GM19193 (cell line): ENCODE data around the gene NAT8L.

Experiments
- POLR2A ChIP-seq: IDR thresholded peaks from 4 replicates; pipeline ENCODE4 v1.6.1; 2011; ENCODE audit not compliant: insufficient read depth, insufficient read length; ENCODE audit errors: extremely low read depth

NAT8L gene

DNA sequence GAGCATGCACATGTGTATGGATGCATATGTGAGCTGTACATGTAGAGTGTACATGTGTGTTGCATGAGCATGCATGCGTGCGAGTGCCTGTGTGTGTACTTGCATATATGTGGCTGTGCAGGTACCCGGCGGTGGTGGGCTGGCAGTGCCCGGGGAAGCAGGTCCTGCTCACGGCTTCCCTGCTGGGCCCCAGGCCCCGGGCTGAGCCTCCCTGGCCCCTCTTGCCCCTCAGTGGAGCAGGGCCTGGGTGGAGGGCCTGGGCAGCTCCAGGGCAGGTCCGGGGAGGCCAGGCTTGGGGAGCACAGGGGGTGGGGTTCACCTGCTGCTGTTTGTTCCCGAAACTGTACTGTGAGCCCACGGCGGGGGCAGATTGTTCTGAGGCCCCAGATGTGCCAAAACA is 9.4 kb downstream of the NAT8L start:
- TF ChIP-seq POLR2A, result no peak

DNA sequence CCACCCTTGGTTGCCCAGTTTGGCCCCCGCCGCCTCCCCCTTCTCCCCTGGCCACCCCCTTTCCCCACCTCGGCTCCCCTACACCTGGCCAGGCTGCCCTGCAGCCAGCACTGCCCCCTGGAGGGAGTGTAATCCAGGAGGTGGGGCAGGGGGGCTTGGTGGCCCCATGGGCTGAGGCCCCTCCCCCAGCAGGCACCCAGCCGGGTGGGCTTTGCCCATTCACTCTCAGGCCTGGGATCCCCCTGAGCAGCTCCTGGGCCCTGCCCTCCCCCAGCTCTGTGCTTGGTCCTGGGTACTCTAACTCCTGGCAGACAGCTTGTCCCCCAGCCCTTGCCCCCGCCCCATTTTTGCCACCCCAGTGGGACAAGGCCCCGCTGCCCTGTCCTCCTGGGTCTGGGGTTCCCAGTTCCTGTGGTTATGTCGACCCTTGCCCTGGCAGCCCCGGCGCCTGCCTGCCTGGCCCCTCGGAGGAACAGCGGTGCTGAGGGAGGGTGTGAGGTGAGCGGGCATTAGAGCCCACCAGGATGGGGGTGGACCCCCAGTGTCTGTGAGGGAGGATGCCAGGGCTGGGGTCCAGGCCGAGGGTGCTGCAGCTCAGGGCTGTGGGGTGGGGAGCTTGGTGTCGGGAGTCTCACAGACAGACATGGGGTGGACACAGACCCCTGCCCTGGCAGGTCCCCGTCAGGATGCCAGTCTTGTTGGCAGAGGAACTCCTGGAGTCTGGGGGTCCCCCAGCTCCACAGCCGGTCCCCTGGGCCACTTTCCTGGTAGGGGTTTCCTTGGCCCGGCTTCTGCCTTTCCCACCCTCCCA is 10.2 kb downstream of the NAT8L start:
- no peak for TF ChIP-seq POLR2A

DNA sequence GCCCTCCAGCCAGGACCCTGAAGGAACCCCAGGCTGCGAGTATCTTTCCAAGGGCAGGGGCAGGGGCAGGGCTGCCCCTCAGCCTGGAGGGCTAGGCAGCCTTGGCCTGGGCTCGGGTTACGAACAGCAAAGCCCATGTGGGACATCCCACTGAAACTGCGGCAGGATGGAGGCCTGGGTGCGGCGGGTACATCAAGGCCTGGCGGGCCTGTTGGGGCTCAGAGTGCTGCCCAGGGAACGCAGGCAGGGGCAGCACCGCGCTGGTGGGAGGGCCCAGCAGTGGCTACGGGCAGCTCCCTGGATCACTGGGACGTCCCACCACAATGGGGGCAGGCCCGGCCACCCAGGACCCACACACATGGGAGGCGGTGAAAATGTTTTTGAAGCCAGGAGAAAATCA is 10.9 kb downstream of the NAT8L start:
- TF ChIP-seq POLR2A, result no peak

GRCh38 chr4:2070421-2071251 is 11.5 kb downstream of the NAT8L start:
- no peak for TF ChIP-seq POLR2A

GRCh38 chr4:2071252-2071911 is 12.3 kb downstream of the NAT8L start:
- TF ChIP-seq POLR2A, result no peak

- no peak for TF ChIP-seq POLR2A
Measured at GRCh38 chr4:2071912-2072867, 13.1 kb downstream of the NAT8L start.

DNA sequence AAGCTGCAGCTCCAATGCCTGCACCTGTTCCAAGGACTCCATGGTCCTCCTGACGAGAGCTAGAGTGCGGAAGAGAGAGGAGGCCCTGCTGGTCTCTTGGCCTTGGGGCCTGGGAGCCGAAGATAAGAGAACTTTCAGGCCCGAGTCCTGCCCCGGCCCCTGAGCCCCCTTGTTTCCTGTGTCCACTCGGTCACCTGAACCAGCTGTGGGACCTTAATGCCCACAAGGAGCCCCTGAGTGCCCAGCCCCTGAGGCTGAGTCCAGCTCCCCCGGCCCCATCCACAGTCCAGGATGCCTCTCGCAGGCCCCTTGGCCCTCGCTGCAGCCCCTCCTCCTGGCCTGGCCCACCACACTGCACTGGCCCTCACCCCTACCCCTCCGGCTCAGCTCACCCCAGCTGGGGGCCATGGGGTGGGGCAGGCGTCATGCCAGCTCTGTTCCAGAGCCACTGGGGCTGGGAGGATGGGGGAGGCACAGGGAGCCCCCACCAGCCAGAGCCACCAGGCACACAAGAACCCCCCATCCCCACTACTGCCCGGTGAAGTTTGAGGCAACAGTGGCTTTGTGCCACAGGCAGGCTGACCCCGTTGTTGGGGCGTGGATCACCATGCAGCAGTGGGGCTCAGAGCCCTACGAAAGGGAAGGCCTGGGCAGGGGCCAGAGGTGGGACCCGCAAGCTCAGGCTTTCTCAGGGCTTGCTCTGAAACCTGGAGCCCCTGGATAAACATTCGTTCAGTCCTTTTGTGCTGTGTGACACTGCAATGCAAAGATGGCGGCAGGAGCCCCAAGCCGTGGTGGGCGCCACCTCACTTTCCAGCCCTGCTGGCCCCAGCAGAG is 14.1 kb downstream of the NAT8L start:
- TF ChIP-seq POLR2A, result no peak

DNA sequence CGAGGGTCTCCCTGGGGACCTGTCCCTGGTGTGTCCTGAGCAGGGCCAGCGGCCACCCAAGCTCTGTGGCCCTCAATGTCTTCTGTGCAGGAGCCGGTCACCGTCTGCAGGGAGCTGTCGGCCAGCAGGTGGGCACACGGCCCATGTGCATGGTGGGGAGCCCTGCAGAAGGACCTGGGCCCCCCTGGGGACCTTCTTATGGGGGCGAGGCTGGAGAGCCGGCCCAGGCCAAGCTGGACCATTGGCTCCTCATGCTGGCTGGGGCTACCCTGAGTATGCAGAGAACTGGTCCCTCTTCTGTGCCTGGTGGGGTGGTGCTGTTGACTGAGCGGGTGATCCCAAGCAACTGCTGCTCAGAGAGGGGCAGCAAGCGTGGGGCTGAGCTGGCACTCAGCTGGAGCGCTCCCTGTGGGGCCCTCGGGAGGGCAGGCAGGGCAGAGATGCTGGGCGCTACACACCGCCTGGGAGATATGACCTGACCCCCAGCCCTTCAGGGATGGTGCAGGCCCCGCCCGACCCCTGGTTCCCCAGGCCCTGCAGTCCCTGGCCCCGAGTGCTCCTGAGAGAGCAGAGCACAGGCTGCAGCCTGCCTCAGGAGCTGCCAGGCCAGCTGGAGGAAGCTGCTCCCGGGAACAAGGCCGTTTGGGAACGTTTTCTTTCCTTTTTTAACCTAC is 14.8 kb downstream of the NAT8L start:
- no peak for TF ChIP-seq POLR2A

GRCh38 chr4:2074588-2074987 is 15.5 kb downstream of the NAT8L start:
- no peak for TF ChIP-seq POLR2A

GRCh38 chr4:2075171-2075986 is 16.3 kb downstream of the NAT8L start:
- no peak for TF ChIP-seq POLR2A

GRCh38 chr4:2075987-2076907 is 17.1 kb downstream of the NAT8L start:
- TF ChIP-seq POLR2A, result no peak
